GM19043 (cell line): ENCODE results near the gene INSR.
"Not testable (repeated sequence)": the region's sequence is repeated elsewhere in the genome, so short reads cannot be mapped to it uniquely, and the experiment has no call there.

Experiments used
- ATAC-seq: cut with Tn5 transposase; IDR thresholded peaks from one replicate; pipeline ENCODE4 v1.9.1; 2021; ENCODE audit warnings: low read depth; ENCODE audit not compliant: unreplicated experiment

INSR gene

DNA sequence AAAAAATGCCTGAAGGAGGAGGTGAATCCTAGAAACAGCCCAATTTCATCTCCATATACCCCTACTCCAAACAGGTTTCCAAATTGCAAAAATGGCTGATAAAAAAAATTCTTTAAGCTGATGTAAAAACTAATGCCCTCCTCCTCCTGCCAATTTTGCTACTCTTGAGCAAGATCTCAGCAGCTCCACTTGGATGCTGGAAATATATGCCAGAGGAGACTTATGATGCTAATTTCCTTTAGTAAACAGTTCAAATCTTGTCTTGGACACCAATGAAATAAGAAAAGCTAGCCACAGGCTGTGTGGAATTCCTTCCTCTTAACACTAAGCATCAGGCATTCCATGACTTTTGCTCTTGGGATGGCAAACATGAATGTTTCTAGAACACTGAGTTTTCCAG lies 67.5 kb downstream of the INSR start:
- ATAC-seq: no peak

DNA sequence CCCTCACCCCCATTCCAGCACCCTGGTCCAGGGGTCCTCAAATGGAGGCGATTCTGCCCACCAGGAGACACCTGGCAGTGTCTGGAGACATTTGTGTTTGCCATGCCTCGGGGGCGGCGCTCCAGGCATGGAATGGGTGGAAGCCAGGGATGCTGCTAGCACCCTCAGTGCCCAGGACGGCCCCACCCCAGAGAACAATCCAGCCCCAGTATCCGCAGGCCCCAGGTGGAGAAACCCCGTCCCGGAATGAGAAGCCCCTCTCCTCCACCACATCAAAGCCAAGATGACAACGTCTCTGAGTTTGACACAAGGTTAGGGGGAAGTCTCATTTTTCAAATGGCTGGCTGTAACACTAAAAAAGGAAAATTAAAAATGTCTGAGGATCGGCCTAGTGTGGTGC lies 68.5 kb downstream of the INSR start:
- no peak for ATAC-seq

DNA sequence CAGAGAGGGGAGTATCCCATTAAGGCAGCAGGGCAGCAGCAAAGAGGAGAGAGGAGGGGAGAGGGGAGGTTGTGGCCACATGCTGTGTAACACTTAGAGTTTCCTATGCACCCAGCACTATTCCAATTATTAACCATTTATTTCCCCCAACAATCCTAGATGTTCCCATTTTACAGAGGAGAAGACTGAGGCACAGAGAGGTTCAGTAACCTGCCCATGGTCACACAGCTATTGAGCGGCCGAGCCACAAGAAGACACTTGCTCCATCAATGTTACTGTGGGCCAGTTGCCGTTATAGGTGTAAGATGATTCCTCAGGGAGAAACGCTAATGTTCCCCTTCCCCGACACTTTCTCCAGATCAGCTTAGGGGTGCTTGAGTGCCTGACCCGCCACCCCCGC lies 69.2 kb downstream of the INSR start:
- ATAC-seq: no peak

DNA sequence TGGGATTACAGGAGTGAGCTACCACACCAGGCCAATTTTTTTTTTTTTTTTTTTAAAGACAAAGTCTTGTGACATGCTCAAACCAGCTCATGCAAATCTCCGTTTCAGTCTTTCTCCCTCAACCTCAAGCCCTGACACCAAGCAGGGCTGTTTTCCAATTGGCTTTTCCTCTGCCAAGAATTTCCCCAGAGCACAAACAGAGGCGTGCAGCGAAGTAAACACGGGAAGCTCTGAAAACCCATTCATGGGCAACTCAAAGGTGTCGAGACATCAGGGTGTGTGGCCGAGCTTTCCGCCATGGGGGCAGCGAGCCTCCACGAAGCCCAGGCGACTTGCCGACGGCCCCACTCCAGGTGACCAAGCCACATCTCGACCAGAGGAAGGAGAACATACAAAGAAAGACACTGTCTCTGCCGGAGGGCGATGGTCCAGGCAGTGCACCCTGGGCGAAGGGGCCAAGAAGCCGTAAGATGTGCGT lies 70.0 kb downstream of the INSR start:
- ATAC-seq: no peak

DNA sequence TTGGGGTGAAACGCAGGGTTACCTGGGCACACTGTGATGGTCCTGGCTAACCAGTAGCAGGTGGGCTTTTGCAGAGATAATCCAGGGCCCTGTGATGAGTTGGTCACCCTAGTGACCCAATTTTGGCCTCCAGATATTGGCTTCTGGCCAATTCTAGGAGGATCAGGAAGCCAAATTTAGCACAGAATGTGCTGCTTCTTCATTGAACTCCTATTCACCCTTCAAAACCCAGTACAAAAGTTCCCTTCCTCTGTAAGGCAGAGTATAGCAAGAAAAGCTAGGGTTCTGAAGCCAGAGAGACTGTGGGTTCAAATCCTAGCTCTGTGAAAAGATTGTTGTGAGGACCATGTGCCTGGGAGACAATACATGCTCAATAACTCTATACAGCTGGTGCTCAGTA lies 70.8 kb downstream of the INSR start:
- no peak for ATAC-seq

DNA sequence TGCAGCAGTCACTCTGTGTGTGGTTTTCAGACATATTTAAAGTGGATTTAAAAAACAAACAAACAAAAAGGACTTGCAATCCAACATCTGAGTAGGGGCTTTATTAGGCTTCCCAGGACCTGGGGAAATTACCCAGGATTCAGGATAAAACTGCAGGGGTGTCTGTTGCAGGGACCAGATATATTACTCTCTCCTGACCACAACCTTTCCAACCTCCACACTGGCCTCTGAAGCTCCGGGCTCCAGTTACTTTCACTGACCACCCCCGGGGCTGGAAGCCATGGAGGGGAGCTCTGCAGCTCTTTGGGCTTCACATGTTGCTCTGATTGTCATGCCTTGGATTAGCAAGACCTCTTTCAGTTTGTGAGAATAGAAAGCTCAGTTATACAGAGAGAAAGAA lies 75.2 kb downstream of the INSR start:
- no peak for ATAC-seq

DNA sequence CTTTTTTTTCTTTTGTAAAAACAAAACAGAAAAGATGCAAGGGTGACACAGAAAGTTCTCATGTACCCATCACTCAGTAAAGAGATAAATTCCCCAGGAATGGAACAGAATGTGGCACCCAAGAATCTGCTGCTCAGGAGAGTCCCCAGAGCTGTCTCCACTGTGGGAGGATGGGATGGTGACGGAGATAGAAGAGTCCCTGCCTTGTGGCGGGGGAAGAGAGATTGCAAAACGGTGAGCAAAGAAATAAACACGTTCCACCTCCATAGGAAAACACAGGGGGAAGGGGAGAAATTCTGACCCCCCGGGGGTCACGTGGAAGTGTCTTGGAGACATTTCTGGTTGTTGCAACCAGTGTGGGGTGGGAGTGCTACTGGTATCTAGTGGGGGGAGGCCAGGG lies 76.4 kb downstream of the INSR start:
- ATAC-seq: no peak

DNA sequence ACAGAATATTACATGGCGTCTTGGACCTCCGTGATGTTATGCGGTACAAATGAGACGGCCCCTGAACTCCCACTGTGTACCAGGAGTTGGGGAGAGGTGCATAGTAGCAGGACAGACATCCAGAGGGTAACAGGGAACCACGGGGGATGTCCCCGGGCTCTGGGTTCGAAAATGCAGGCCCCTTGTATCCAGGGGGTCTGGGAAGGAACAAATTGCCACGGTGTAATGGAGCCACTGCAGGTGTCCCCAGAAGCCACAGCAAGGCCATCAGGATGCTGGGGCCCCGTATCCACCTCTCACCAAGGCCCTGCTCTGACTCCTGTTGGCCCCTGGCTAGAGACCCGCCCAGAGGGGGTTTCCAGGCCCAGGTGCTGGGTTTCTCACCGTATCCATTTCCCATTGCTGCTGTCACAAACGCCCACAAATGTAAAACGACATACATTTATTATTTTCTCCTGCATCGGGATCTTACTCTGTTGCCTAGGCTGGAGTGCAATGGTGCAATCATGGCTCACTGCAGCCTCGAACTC lies 77.8 kb downstream of the INSR start:
- no peak for ATAC-seq

DNA sequence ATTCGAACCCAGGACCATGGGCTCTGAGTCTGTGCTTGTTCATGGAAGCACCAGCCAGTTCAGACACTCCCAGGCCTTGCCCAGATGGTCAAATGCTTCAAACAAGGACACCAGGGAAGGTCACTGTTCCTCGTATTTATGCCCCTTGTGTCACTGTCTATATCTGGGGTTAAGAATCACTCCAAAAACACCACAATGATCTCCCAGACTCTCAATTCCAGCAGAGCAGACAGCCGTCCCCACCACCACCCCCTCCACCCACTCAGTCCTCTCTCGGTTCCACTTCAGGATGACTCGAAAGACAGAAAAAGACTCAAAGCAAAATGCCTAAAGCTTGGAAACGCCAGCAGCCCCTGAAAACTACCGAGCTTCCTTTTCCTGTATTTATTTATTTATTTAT lies 79.0 kb downstream of the INSR start:
- ATAC-seq: no peak

DNA sequence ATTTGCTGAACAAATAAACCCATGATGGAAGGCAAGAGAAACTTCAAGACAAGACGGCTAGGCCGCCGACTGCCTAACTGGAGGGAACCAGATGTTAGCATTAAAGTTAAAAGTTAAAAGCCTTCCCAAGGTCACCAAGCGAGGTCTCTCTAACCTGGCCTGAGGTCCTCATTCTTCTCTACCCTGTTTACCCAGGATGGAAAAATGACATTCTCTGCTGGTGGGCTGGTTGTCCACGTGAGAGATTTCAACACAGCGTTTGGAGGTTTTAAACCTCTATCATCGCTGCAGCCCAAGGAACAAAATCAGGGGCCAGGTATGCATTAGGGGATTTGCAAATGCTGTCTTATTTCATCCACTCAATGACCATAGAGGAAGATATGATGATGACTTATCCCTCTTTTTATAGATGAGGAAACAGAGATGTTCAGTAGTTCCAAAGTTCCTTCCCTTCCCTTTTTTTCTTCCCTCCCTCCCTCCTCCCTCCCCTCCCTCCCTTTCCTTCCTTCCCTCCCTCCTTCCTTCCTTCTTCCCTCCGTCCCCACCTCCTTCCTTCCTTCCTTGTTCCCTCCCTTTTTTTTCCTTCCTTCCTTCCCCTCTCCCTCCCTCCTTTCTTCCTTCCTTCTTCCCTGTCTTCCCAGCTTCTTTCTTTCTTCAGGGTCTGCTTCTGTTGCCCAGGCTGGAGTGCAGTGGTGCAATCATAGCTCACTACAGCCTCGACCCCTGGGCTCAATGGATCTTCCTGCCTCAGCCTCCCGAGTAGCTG lies 79.7 kb downstream of the INSR start:
- no peak for ATAC-seq

DNA sequence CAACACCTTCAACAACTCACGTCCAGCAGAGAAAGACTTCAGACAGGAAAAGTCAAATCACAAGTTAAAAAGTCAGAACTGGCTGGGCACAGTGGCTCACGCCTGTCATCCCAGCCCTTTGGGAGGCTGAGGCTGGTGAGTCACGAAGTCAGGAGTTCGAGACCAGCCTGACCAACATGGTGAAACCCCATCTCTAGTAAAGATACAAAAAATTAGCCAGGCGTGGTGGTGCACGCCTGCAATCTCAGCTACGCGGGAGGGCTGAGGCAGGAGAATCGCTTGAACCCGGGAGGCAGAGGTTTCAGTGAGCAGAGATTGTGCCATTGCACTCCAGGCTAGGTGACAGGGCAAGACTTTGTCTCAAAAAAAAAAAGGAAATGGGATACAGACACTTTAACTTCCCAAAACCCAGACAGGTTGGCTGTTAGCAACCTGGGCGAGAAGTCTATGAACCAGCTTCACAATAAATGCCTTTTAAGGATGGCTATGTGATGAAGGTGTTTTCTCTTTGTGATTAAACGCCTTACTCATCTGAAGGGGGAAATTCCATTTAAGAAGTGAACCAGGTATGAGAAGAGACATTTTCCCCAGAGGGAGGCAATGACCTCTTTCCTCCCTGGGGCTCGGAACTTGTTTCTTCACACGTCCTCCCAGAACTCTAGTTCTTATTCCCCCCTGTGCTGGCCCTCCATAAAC lies 80.4 kb downstream of the INSR start:
- no peak for ATAC-seq

DNA sequence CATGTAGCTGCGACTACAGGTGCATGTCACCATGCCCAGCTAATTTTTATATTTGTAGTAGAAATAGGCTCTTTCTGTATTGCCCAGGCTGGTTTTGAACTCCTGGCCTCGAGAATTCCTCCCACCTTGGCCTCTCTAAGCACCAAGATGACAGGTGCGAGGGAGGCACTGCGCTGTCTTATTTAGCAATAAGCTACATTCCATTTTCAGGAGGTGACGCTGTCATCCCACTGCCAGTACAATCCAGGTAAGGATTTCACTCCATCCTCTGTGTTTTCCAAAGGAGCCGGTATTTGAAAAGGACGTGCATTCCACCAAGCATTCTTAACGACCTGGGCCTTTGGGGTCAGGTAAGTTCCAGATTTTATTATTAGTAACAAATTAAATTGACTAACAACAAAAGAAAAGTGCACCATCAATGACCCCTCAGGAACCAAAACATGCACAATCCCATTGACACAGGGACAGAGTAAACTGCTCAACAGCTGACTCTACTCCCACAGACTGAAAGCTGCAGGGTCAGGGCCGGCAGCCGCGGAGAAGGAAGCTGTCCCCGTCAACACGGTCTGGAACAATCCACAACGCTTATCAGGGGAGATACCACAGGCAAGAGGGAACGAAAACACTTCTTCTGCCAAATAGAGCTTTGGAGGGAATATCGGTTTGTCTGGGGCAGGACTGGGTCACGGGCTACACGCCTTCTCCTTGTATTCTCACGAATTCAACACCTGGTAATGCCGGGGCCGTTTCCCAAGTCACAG lies 82.8 kb downstream of the INSR start:
- no peak for ATAC-seq

DNA sequence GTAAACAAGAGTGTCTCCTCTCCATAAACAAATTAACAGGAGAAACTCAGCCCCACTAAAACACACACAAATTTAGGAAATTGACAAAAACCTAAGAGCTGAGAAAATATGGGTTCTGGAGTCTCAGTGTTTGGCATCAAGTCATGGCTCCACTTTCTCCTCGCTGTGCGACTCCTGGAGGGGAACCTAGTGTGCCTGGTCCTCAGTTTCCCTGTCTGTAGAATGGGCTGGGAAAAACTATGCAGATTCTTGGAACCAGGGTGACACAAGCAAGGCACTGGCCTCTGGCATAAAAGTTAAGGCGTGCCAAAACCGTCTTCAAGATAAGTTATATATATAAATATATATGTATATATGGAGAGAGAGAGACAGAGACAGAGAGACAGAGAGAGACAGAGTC lies 83.9 kb downstream of the INSR start:
- ATAC-seq: no peak

DNA sequence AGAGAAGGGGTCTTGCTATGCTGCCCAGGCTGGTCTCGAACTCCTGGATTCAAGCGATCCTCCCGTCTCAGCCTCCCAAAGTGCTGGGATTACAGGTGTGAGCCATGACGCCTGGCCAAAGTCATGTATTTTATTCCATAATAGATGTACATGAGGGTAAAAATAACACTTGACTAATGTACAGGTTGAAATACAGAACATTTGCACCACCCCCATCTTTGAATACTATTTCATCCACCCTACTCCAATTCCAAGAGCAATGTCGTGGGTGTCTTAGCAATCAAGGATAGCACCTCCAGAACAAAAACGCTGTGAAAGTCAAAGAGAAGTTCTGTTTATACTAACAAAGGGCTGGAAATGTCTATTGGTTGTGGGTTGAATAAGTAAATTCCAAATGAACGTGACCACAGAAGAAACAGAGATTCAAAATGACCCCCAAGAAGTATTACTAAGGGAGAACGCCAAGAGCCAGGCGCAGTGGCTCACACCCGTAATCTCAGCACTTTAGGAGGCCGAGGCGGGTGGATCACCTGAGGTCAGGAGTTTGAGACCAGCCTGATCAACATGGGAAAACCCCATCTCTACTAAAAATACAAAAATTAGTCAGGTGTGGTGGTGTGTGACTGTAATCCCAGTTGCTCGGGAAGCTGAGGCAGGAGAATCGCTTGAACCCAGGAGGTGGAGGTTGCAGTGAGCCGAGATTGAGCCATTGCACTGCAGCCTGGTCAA lies 84.5 kb downstream of the INSR start:
- ATAC-seq: not testable (repeated sequence)

DNA sequence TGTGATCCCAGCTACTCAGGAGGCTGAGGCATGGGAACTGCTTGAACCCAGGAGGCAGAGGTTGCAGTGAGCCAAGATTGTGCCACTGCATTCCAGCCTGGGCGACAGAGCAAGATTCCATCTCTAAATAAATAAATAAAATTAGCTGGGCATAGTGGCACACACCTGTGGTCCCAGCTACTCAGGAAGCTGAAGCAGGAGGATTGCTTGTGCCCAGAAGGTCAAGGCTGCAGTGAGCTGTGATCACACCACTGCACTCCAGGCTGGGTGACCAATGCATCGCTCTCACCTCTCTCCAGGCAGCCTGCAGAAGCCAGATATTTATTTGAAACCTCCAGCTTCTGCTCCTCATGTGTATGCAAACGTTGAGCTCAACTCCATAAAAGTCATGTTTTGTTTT lies 85.2 kb downstream of the INSR start:
- ATAC-seq: not testable (repeated sequence)

DNA sequence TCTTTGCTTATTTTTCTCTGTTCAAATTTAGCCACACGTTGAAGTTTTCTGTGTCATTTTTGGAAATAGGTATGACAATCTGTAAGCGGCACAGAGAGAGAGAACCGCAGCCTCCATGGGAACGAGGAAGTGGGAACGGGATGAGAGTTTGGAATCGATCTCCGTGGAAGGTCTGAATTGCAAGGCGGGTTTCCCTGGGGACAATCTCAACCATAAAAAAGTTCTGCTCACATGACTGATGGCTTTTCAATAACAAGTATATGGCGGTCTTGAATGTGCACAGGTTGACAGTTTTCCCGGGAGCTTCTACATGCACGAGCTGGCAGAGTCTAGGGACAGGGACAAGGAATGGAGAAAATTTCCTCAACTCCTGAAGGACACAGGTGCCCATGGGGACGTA lies 90.9 kb downstream of the INSR start:
- no peak for ATAC-seq

DNA sequence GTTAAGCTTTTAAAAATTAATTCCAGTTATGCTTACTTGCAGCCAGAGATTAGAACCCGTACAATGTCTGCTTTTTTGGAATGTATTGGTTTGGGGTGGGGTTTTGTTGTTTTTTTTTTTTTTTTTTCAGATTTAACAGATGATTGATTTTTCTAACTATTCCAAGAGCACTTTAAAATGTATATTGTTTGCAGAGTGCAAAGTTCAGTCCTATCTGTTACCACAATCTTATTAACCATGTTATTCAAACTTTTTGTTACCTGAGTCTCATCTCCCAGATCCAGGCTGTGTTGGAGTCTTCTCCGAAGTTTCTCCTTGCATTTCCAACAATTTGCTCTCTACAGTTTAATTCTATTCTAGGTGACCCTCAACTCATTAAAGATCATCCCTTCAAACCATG lies 91.3 kb downstream of the INSR start:
- ATAC-seq: no peak

DNA sequence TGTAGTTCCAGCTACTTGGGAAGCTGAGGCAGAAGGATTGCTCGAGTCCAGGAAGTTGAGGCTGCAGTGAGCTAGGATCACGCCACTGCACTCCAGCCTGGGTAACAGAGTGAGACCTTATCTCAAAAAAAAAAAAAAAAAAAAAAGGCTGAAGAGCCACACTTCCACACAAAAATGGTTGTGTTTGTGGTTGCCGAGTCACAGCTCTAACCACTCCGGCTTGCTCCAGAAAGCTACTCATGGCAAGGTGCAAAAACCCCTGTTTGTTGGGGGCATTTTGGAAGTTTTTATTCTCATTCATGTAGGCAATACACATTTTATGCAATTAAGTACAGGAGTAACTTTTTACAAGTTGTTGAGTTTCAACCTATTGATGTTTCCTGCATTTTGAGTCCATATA lies 93.5 kb downstream of the INSR start:
- ATAC-seq: no peak

DNA sequence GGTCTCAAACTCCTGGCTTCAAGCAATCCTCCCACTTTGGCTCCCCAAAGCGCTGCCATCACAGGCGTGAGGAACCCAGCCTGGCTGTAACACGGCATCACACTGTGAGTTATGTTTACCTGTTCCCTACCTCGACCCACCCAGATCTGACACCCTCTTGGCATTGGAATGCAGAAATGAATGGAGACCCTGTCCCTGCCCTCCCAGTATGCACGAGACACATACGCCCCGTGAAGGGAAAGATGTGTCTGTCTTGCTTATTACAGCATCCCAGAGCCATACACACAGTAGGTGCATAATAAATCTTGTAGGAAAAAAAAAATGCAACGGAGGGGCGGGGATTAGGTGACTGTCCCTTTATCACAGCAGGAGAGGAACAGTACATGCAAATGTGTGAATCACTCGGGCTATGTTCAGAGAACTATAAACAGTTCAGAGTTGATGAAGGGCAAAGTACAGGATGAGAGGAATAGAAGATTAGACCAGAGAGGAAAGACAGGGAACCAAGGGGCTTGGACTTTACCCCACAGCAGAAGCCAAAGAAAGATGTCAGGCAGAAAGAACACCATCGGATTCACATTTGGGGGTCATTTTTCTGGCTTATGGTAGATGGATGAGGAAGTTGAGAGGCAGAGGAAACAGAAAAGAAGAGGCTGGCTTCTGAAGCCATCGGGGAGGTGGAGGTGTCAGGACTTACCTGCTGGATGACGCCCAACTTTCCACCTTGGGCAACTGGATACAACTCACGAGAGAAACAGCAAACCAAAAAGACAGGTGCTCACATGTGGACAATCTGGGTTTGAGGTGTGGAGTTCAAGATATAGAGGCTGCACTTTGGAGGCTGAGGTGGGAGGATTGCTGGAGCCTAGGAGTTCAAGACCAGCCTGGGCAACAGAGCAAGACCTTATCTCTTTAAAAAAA lies 94.3 kb downstream of the INSR start:
- ATAC-seq: no peak
